Central memory CD8-positive, alpha-beta T cell (primary cell): ENCODE data around the gene FKBP9.
"Not testable (repeated sequence)": the region's sequence is repeated elsewhere in the genome, so short reads cannot be mapped to it uniquely, and the experiment has no call there.

Experiments used
- ATAC-seq: fragments of 150-1000 bp; cut with Tn5 transposase; replicated peaks from 2 replicates; pipeline ENCODE4 v1.10.0; 2022; ENCODE audit warnings: mild to moderate bottlenecking, moderate FRiP score, moderate number of reproducible peaks; ENCODE audit not compliant: poor library complexity, severe bottlenecking; ENCODE audit errors: extremely low read depth
- DNase-seq, 2 donors: peaks; one replicate each; pipeline ENCODE4 v3.0.0; 2021; ENCODE audit warnings: low spot score in 2 of 2
- H3K27ac Mint-ChIP-seq: one replicate; pipeline ENCODE4 v1.8.0; 2022; ENCODE audit warnings: low read depth, mild to moderate bottlenecking, moderate library complexity, mixed read lengths
- H3K27me3 Mint-ChIP-seq: one replicate; pipeline ENCODE4 v1.8.0; 2022; ENCODE audit warnings: mixed read lengths
- H3K36me3 Mint-ChIP-seq: one replicate; pipeline ENCODE4 v1.8.0; 2022; ENCODE audit warnings: mild to moderate bottlenecking, moderate library complexity, mixed read lengths; ENCODE audit not compliant: insufficient read depth
- H3K4me1 Mint-ChIP-seq: one replicate; pipeline ENCODE4 v1.8.0; 2022; ENCODE audit warnings: mixed read lengths
- H3K4me3 Mint-ChIP-seq: one replicate; pipeline ENCODE4 v1.8.0; 2022; ENCODE audit warnings: mild to moderate bottlenecking, moderate library complexity, mixed read lengths
- H3K9me3 Mint-ChIP-seq: one replicate; pipeline ENCODE4 v1.8.0; 2022; ENCODE audit warnings: mixed read lengths

Gene FKBP9

DNA sequence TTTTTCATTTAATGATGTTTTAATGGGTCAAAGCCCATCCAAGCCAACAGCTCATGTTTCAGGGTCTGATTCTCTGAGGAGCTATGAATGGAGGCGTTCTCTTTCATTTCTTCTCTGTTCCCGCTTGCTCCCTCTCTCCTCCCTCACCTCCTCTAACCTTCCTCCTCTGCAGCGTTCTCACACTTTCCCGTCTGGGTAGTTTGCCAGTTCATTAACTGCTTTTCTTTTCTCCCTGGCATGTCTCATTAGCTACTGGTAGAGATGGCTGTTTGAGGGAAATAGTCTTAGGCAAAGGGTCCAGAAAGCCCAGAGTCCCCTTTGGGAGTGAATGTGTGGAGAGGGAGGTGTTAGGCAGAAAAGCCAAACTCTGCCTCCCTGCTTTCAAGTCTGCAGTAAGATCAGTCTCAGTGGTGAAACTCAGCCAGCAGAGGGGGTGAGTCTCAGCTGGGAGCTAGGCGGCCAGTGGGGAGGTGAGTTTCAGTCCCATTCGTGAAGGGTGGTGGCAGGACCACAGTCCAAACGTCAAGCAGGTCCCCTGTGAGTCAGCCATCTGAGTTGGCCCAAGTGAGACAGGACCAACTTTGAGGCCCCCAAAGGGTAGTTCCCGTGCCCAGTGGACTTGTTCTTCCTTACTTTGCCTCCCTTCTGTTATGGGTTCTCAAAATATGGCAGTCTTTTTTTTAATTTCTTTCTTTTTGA is 7.4 kb downstream of the FKBP9 start:
- H3K4me1 Mint-ChIP-seq, H3K9me3 Mint-ChIP-seq, DNase-seq, H3K36me3 Mint-ChIP-seq, H3K27ac Mint-ChIP-seq, H3K4me3 Mint-ChIP-seq: not testable (repeated sequence)
- H3K27me3 Mint-ChIP-seq = peaks cover 27% of the 10 kb centered on the region
- ATAC-seq = peak; percentile 78

GRCh38 chr7:32966489-32967267 is 9.4 kb downstream of the FKBP9 start:
- not testable (repeated sequence) for ATAC-seq, H3K27ac Mint-ChIP-seq, H3K36me3 Mint-ChIP-seq, H3K9me3 Mint-ChIP-seq, H3K4me3 Mint-ChIP-seq, DNase-seq, H3K4me1 Mint-ChIP-seq
- peaks cover 14% of the 10 kb centered on the region for H3K27me3 Mint-ChIP-seq

GRCh38 chr7:32967268-32967582 is 10.0 kb downstream of the FKBP9 start:
- not testable (repeated sequence) for DNase-seq, ATAC-seq, H3K4me1 Mint-ChIP-seq, H3K9me3 Mint-ChIP-seq, H3K27ac Mint-ChIP-seq, H3K36me3 Mint-ChIP-seq, H3K4me3 Mint-ChIP-seq
- peaks cover 16% of the 10 kb centered on the region for H3K27me3 Mint-ChIP-seq

GRCh38 chr7:32971967-32972366 is 14.7 kb downstream of the FKBP9 start:
- DNase-seq, ATAC-seq, H3K36me3 Mint-ChIP-seq, H3K9me3 Mint-ChIP-seq, H3K4me1 Mint-ChIP-seq, H3K4me3 Mint-ChIP-seq, H3K27ac Mint-ChIP-seq: not testable (repeated sequence)
- peaks cover 22% of the 10 kb centered on the region for H3K27me3 Mint-ChIP-seq

DNA sequence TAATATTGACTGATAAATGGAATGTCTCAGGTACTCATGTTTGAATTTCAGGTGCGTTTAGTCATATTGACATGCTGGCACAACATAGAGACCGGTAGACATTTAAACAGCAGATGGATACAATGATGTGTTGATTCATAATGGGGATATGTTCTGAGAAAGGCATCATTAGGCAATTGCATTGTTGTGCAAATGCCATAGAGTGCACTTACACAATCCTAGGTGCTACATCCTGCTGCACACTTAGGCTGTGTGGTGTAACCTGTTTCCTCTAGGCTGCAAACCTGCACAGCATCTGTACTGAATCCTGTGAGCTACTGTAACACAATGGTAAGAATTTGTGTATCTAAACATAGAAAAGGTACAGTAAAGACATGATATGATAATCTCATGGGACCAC is 19.9 kb downstream of the FKBP9 start:
- not testable (repeated sequence) for ATAC-seq, H3K9me3 Mint-ChIP-seq, H3K4me1 Mint-ChIP-seq, H3K4me3 Mint-ChIP-seq, H3K36me3 Mint-ChIP-seq, H3K27ac Mint-ChIP-seq, DNase-seq
- H3K27me3 Mint-ChIP-seq = peaks cover 25% of the 10 kb centered on the region

- H3K27ac Mint-ChIP-seq, H3K4me3 Mint-ChIP-seq, DNase-seq, H3K4me1 Mint-ChIP-seq, ATAC-seq, H3K36me3 Mint-ChIP-seq, H3K9me3 Mint-ChIP-seq: not testable (repeated sequence)
- peaks cover 20% of the 10 kb centered on the region for H3K27me3 Mint-ChIP-seq
Observed at GRCh38 chr7:32979246-32979645, 22.0 kb downstream of the FKBP9 start.

DNA sequence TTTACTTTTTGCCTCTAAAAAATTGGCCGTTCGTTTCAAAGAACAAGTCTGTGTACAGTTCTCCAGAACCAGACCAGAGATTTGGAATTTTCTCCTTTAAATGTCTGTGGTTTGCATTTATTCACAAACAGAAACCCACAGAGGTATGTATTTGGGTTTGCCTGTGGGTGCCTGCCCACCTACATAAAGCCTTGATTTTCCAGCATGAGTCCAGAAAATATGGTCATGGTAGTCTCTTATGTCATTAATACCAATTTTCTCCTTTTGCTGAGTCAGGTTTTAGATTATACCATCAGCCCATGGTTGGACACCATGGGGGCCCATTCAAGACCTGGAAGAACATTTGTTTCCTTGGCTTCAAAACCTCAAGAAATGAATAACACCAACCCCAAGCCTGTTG is 22.7 kb downstream of the FKBP9 start:
- not testable (repeated sequence) for DNase-seq, H3K9me3 Mint-ChIP-seq, H3K4me3 Mint-ChIP-seq, H3K27ac Mint-ChIP-seq, H3K4me1 Mint-ChIP-seq, ATAC-seq, H3K36me3 Mint-ChIP-seq
- H3K27me3 Mint-ChIP-seq = peaks cover 20% of the 10 kb centered on the region

DNA sequence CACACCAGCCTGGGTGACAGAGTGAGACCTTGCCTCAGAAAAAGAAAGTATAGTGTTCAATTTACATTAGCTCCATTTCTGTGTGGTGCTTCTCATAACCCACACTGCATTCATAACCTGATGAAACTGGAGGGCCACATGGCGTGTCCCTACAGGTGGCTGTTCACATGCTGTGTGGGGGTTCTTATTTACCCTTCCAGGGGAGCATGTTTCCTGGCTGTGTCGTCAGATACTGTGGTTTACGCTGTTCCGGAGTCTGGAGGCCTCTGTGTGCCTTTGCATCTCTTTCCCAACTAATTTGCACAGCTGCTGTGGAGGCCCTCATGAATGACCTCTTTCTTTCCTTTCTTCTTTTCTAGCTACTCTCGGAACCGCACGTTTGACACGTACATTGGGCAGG is 30.9 kb downstream of the FKBP9 start:
- peaks cover 22% of the 10 kb centered on the region for H3K27me3 Mint-ChIP-seq
- not testable (repeated sequence) for H3K9me3 Mint-ChIP-seq, H3K27ac Mint-ChIP-seq, H3K36me3 Mint-ChIP-seq, ATAC-seq, H3K4me3 Mint-ChIP-seq, DNase-seq, H3K4me1 Mint-ChIP-seq

- DNase-seq, H3K9me3 Mint-ChIP-seq, H3K27ac Mint-ChIP-seq, H3K36me3 Mint-ChIP-seq, H3K4me3 Mint-ChIP-seq, H3K4me1 Mint-ChIP-seq, ATAC-seq: not testable (repeated sequence)
- H3K27me3 Mint-ChIP-seq = peaks cover 19% of the 10 kb centered on the region
Observed at GRCh38 chr7:32991068-32991585, 33.9 kb downstream of the FKBP9 start.

DNA sequence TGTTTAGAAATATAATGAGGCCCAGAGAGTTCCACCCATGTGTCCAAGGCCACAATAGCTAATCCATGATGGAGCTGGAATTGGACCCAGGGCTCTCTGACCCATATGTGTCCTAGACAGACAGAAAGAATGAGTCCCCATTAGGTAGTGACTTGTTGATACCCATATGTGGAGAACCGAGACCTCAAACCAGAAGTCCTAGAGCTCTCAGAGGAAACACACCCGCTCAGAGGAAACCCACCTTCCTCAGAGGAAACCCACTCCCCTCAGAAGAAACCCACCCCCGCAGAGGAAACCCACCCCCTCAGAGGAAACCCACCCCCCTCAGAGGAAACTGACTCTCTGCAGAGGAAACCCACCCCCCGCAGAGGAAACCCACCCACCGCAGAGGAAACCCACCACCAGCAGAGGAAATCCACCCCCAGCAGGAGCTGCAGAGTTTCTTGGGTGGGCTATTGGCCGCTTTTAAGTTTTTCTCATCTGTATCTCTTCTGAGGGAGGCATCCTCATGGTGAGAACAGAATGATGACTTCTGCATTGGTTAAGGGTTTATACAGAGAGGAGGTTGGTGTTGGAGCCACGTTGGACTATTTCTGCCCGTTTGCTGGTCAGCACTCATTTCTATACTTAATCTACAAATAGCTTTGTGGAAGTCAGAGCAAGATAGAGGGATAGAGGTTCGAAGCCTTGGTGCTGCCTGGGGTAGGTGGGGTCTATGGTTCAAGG is 34.9 kb downstream of the FKBP9 start:
- not testable (repeated sequence) for H3K36me3 Mint-ChIP-seq, DNase-seq, H3K27ac Mint-ChIP-seq, ATAC-seq, H3K9me3 Mint-ChIP-seq, H3K4me3 Mint-ChIP-seq, H3K4me1 Mint-ChIP-seq
- peaks cover 11% of the 10 kb centered on the region for H3K27me3 Mint-ChIP-seq

DNA sequence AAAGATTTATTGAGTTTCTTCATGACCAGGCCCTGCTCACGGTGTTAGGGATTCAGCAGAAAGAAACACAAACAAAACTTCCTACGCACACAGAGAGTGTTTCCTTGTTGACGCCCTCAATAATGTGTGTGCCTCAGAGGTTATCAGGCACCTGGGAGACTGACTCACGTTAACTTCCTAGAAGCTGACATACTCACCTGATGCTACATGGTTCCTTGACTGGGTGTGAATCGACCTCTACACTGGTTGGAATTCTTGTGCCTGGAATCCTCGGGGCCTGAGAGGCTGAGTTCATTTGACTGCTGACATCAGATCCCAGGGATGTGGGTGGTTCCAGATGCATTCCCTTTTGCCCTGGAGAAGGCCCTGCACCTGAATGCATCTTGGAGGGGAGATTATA is 35.5 kb downstream of the FKBP9 start:
- peak; percentile 17 for ATAC-seq
- peaks cover 11% of the 10 kb centered on the region for H3K27me3 Mint-ChIP-seq
- H3K4me1 Mint-ChIP-seq, H3K9me3 Mint-ChIP-seq, DNase-seq, H3K27ac Mint-ChIP-seq, H3K4me3 Mint-ChIP-seq, H3K36me3 Mint-ChIP-seq: not testable (repeated sequence)

GRCh38 chr7:32997956-32998355 is 40.7 kb downstream of the FKBP9 start:
- not testable (repeated sequence) for H3K27ac Mint-ChIP-seq, DNase-seq, H3K4me1 Mint-ChIP-seq, H3K36me3 Mint-ChIP-seq, H3K9me3 Mint-ChIP-seq, ATAC-seq, H3K4me3 Mint-ChIP-seq
- H3K27me3 Mint-ChIP-seq = peaks cover 25% of the 10 kb centered on the region
